Dedifferentiated amniotic fluid mesenchymal stem cell (primary cell): Measurements from ENCODE around the gene KLC1.
"Not testable (repeated sequence)": the region's sequence is repeated elsewhere in the genome, so short reads cannot be mapped to it uniquely, and the experiment has no call there.

Source experiments
- DNase-seq: peaks from one replicate; pipeline ENCODE4 v3.0.0-alpha.2; 2016; ENCODE audit errors: extremely low spot score

Gene KLC1

GRCh38 chr14:103625356-103626095, 3.5 kb upstream of the KLC1 start:
- no peak for DNase-seq

- no peak for DNase-seq
These were observed 2.7 kb upstream of the KLC1 start for GRCh38 chr14:103626146-103626850.

- DNase-seq: no peak
These were observed 1.7 kb upstream of the KLC1 start for GRCh38 chr14:103627073-103628025.

- peak; percentile 69 for DNase-seq
These were observed 759 bp upstream of the KLC1 start for GRCh38 chr14:103628221-103628683.

GRCh38 chr14:103629503-103630121, 601 bp downstream of the KLC1 start:
- no peak for DNase-seq

- DNase-seq: no peak
These were observed 1.5 kb downstream of the KLC1 start for GRCh38 chr14:103630364-103631108.

GRCh38 chr14:103633391-103633790, 4.4 kb downstream of the KLC1 start:
- DNase-seq: no peak

GRCh38 chr14:103634156-103634555, 5.1 kb downstream of the KLC1 start:
- no peak for DNase-seq

- DNase-seq: no peak
These were observed 9.6 kb downstream of the KLC1 start for GRCh38 chr14:103638594-103638993.

GRCh38 chr14:103641161-103641560, 12.2 kb downstream of the KLC1 start:
- no peak for DNase-seq

- no peak for DNase-seq
These were observed 17.2 kb downstream of the KLC1 start for GRCh38 chr14:103646189-103646588.

GRCh38 chr14:103649001-103649400, 20.0 kb downstream of the KLC1 start:
- DNase-seq: no peak

- DNase-seq: no peak
These were observed 21.2 kb downstream of the KLC1 start for GRCh38 chr14:103650213-103650612.

- DNase-seq: no peak
These were observed 22.6 kb downstream of the KLC1 start for GRCh38 chr14:103651585-103651984.

GRCh38 chr14:103652806-103653205, 23.8 kb downstream of the KLC1 start:
- DNase-seq: no peak

GRCh38 chr14:103653336-103653735, 24.3 kb downstream of the KLC1 start:
- not testable (repeated sequence) for DNase-seq

- DNase-seq: no peak
These were observed 24.8 kb downstream of the KLC1 start for GRCh38 chr14:103653805-103654204.

- no peak for DNase-seq
These were observed 25.6 kb downstream of the KLC1 start for GRCh38 chr14:103654619-103655018.

- DNase-seq: no peak
These were observed 27.2 kb downstream of the KLC1 start for GRCh38 chr14:103656031-103656755.

GRCh38 chr14:103656756-103657133, 27.7 kb downstream of the KLC1 start:
- DNase-seq: no peak
